SK-N-SH (cell line): Measurements from ENCODE around the gene PPM1L. TPM values are rescaled to one million over a fixed set of nuclear protein-coding genes. Genes with fewer than 3 reads are reported as not detected.

Experiments
- CTCF ChIA-PET: fragments of 300-600, 350-600 bp; formaldehyde crosslinking; extraction: SDS; loops from one replicate; lab custom pipeline; 2021; lab: Yijun Ruan, JAX
- POLR2A ChIA-PET: fragments of 350-600 bp; sonication (Branson Sonifier 250); formaldehyde crosslinking; extraction: SDS; loops from one replicate; lab custom pipeline; 2020; ENCODE audit warnings: antibody characterized with exemption, inconsistent platforms; lab: Yijun Ruan, JAX
- DNase-seq: peaks from one replicate; pipeline ENCODE4 v3.0.0; 2012
- H2AFZ ChIP-seq: fragments of 200-600 bp; sonication (generic); 2 replicates; pipeline ENCODE4 v1.8.1; 2016; ENCODE audit warnings: antibody characterized with exemption, mild to moderate bottlenecking, low read depth
- H3F3A ChIP-seq: fragments of 200-600 bp; sonication (generic); replicated peaks from 2 replicates; pipeline ENCODE3; 2016; ENCODE audit warnings: antibody characterized with exemption, mild to moderate bottlenecking; ENCODE audit not compliant: insufficient read depth
- H3K27ac ChIP-seq, 2 experiments: fragments of 200-500 bp in 1 of 2; fragments of 200-600 bp in 1 of 2; sonication (Bioruptor generic) in 1 of 2; sonication (generic), shearing (Covaris generic) in 1 of 2; 2 replicates each; pipeline versions ENCODE4 v1.5.1 to v1.6.1; 2014 to 2016; ENCODE audit warnings: low read depth in 2 of 2, inconsistent platforms in 1 of 2, low read length in 1 of 2, mild to moderate bottlenecking in 1 of 2, mixed read lengths in 1 of 2
- H3K27me3 ChIP-seq: fragments of 200-600 bp; sonication (generic), shearing (Covaris generic); 2 replicates; pipeline ENCODE4 v1.6.1; 2016; ENCODE audit warnings: mixed run types; ENCODE audit not compliant: insufficient read depth
- H3K36me3 ChIP-seq, 2 experiments: fragments of 200-500 bp in 1 of 2; fragments of 200-600 bp in 1 of 2; sonication (Bioruptor generic) in 1 of 2; sonication (generic) in 1 of 2; replicated peaks in 1 of 2; 2 replicates each; pipeline versions ENCODE3 to v1.5.1; 2014 to 2016; ENCODE audit warnings: low read length in 1 of 2, mild to moderate bottlenecking in 1 of 2; ENCODE audit not compliant: insufficient read depth in 2 of 2, control insufficient read depth in 1 of 2
- H3K4me1 ChIP-seq, 2 experiments: fragments of 200-500 bp in 1 of 2; fragments of 200-600 bp in 1 of 2; sonication (Bioruptor generic) in 1 of 2; sonication (generic), shearing (Covaris generic) in 1 of 2; 2 replicates each; pipeline versions ENCODE4 v1.5.1 to v1.6.1; 2014 to 2016; ENCODE audit warnings: low read depth in 1 of 2, low read length in 1 of 2, mixed run types in 1 of 2; ENCODE audit not compliant: insufficient read depth in 2 of 2, control insufficient read depth in 1 of 2
- H3K4me2 ChIP-seq: fragments of 200-600 bp; sonication (generic), shearing (Covaris generic); 2 replicates; pipeline ENCODE4 v1.6.1; 2017; ENCODE audit warnings: mixed run types
- H3K4me3 ChIP-seq, 2 experiments: fragments of 200-500 bp in 1 of 2; fragments of 200-600 bp in 1 of 2; sonication (Bioruptor generic) in 1 of 2; sonication (generic), shearing (Covaris generic) in 1 of 2; 2 replicates each; pipeline versions ENCODE4 v1.5.1 to v1.8.1; 2014 to 2016; ENCODE audit warnings: low read depth in 2 of 2, inconsistent platforms in 1 of 2, low read length in 1 of 2, mild to moderate bottlenecking in 1 of 2, mixed read lengths in 1 of 2, moderate library complexity in 1 of 2
- H3K79me2 ChIP-seq: fragments of 200-600 bp; sonication (generic); 2 replicates; pipeline ENCODE4 v1.8.1; 2017; ENCODE audit warnings: mild to moderate bottlenecking; ENCODE audit not compliant: insufficient read depth
- H3K9ac ChIP-seq: fragments of 200-600 bp; sonication (generic); 2 replicates; pipeline ENCODE4 v1.6.1; 2017; ENCODE audit warnings: mixed run types
- H3K9me2 ChIP-seq: fragments of 200-600 bp; sonication (generic); 2 replicates; pipeline ENCODE4 v1.6.1; 2017; ENCODE audit warnings: mixed run types
- H3K9me3 ChIP-seq: fragments of 200-600 bp; sonication (generic); 2 replicates; pipeline ENCODE4 v1.6.1; 2017; ENCODE audit warnings: mixed run types, mild to moderate bottlenecking, moderate library complexity
- H4K20me1 ChIP-seq: fragments of 200-600 bp; sonication (generic); 2 replicates; pipeline ENCODE4 v1.6.1; 2017; ENCODE audit warnings: mild to moderate bottlenecking, mixed run types; ENCODE audit not compliant: insufficient read depth
- CHD2 ChIP-seq: fragments of 150-350 bp; IDR thresholded peaks from 2 replicates; pipeline ENCODE4 v1.6.1; 2018; ENCODE audit warnings: low read length; ENCODE audit not compliant: partially characterized antibody
- EZH2phosphoT487 ChIP-seq: fragments of 200-600 bp; sonication (generic); IDR thresholded peaks from 2 replicates; pipeline ENCODE4 v1.6.1; 2017; ENCODE audit warnings: low read depth, mixed run types, mild to moderate bottlenecking, antibody characterized with exemption, moderate library complexity, borderline replicate concordance
- FOXJ3 ChIP-seq: sonication (generic); formaldehyde crosslinking; IDR thresholded peaks from 2 replicates; pipeline ENCODE4 v1.5.1; 2020; ENCODE audit warnings: mild to moderate bottlenecking, missing genetic modification reagents
- FOXM1 ChIP-seq: IDR thresholded peaks from 2 replicates; pipeline ENCODE4 v1.4.0; 2012; ENCODE audit warnings: low read depth, mild to moderate bottlenecking
- GABPA ChIP-seq: IDR thresholded peaks from 2 replicates; pipeline ENCODE4 v1.4.0; 2012; ENCODE audit warnings: low read depth, mild to moderate bottlenecking
- GATA2 ChIP-seq: sonication (generic); formaldehyde crosslinking; IDR thresholded peaks from 2 replicates; pipeline ENCODE4 v1.5.0; 2020; ENCODE audit warnings: mild to moderate bottlenecking, missing genetic modification reagents
- NRF1 ChIP-seq: IDR thresholded peaks from 2 replicates; pipeline ENCODE4 v1.6.1; 2012; ENCODE audit warnings: low read depth, mild to moderate bottlenecking, low read length
- RAD21 ChIP-seq: IDR thresholded peaks from 2 replicates; pipeline ENCODE4 v1.6.1; 2012; ENCODE audit warnings: mild to moderate bottlenecking, low read length
- RCOR1 ChIP-seq: fragments of 150-350 bp; IDR thresholded peaks from 2 replicates; pipeline ENCODE4 v1.6.1; 2017; ENCODE audit warnings: antibody characterized with exemption, low read length
- SIN3A ChIP-seq: IDR thresholded peaks from 2 replicates; pipeline ENCODE4 v1.6.1; 2012; ENCODE audit warnings: low read depth, mild to moderate bottlenecking, low read length, moderate library complexity, borderline replicate concordance
- YY1 ChIP-seq: IDR thresholded peaks from 2 replicates; pipeline ENCODE4 v1.4.0; 2012; ENCODE audit warnings: low read depth, mild to moderate bottlenecking
- WGBS: methylation state at CpG from one replicate; pipeline ENCODE4 v1.1.6; 2017; ENCODE audit warnings: low lambda C conversion rate; 5-methylcytosine and 5-hydroxymethylcytosine counted together
- polyA plus RNA-seq, 3 experiments: library from polyadenylated mRNA; depleted of rRNA; stranded (reverse); fragments of >200 nt; gene quantifications; 2 replicates each; pipeline ENCODE4 v1.2.3, GENCODE V29; 2012
- TF ChIP-seq, protein P1 (sequence below): fragments of 150-350 bp; IDR thresholded peaks from 2 replicates; pipeline ENCODE4 v1.6.1; 2016; ENCODE audit warnings: mild to moderate bottlenecking, low read depth, low read length
- TF ChIP-seq, protein P2 (sequence below): IDR thresholded peaks from 2 replicates; pipeline ENCODE4 v1.4.0; 2012; ENCODE audit warnings: low read depth, borderline replicate concordance
- TF ChIP-seq, protein P3 (sequence below): IDR thresholded peaks from 2 replicates; pipeline ENCODE4; 2012
- TF ChIP-seq, protein P4 (sequence below): IDR thresholded peaks from 2 replicates; pipeline ENCODE4 v1.4.0; 2012; ENCODE audit warnings: low read depth, borderline replicate concordance

The PPM1L gene
- polyA plus RNA-seq, 1 of the 3 experiments (the other 2 are of a cell fraction) = 0.16 TPM

DNA sequence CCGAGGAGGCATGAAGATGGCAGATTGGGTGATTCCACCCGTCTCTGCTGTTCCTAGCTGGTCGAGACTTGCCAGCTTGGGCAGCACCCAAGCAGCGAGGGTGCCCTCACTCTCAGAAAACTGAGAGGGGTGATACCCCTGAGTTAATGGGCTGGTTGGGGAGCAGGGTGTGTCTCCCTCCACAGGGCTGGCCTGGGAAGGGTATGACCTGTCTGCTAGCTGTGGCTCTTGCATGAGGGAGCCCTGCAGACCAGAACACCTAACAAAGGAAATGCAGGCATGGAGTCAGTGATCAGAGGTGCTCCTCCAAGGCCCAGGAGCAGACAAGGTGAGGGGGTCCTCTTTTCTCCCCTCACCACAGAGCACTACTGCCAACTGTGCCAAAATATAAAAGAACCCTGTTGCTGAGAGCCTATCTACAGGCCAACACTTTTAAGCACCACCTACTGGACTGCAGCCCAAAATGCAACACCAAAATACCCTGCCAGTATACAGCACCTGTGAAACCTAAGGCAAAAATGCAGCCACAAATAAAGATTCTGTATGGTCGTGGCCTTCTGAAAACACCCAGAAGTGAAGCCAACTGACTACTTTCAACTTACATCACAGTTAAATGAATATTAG, 35.8 kb upstream of the PPM1L start:
- H3K27me3 ChIP-seq = no peaks in the 10 kb centered on the region
- no peaks in the 10 kb centered on the region for H3K4me1 ChIP-seq
- no peaks in the 10 kb centered on the region for H4K20me1 ChIP-seq
- no peaks in the 10 kb centered on the region for H3K79me2 ChIP-seq
- no peaks in the 10 kb centered on the region for H3K9me3 ChIP-seq
- POLR2A ChIA-PET = no interaction called here
- no peaks in the 10 kb centered on the region for H3F3A ChIP-seq
- CTCF ChIA-PET = interaction anchor here (1.0 kb wide), 1 partner anchor 14 kb away, joined by 3 read pairs; no protein-coding TSS in a partner anchor
- no peaks in the 10 kb centered on the region for H3K9me2 ChIP-seq
- no peaks in the 10 kb centered on the region for H3K36me3 ChIP-seq
- no peak overlapping the region for H3K27ac ChIP-seq
- H3K4me3 ChIP-seq = no peak overlapping the region
- WGBS = 24% methylated on average over 5 of the region's 5 CpGs
- no peak overlapping the region for H2AFZ ChIP-seq
- TF ChIP-seq NRF1 = no peak
- TF ChIP-seq, protein P1, sequence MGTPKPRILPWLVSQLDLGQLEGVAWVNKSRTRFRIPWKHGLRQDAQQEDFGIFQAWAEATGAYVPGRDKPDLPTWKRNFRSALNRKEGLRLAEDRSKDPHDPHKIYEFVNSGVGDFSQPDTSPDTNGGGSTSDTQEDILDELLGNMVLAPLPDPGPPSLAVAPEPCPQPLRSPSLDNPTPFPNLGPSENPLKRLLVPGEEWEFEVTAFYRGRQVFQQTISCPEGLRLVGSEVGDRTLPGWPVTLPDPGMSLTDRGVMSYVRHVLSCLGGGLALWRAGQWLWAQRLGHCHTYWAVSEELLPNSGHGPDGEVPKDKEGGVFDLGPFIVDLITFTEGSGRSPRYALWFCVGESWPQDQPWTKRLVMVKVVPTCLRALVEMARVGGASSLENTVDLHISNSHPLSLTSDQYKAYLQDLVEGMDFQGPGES = no peak
- no peak overlapping the region for H3K9ac ChIP-seq
- no peak for DNase-seq
- H3K4me2 ChIP-seq = no peak overlapping the region

DNA sequence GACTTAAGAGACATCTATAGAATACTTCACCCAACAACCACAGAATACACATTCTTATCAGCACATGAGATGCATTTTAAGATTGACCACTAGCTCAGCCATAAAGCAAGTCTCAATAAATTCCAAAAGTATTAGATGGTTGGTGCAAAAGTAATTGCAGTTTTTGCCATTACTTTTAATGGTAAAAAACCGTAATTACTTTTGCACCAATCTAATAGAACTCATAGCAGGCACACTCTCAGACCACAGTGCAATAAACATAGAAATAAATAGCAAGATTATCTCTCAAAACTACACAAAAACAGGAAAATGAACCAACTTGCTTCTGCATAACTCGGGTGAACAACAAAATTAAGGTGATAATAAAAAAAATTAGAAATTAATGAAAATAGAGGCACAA, 33.7 kb upstream of the PPM1L start:
- H3K4me3 ChIP-seq = no peak overlapping the region
- H3K79me2 ChIP-seq = no peaks in the 10 kb centered on the region
- WGBS = 19% methylated on average over 2 of the region's 2 CpGs
- TF ChIP-seq FOXM1 (no peak), EZH2phosphoT487 (no peak), SIN3A (no peak), RAD21 (no peak), RCOR1 (no peak), GABPA (no peak), GATA2 (CRISPR knock-in tag) (no peak), FOXJ3 (CRISPR knock-in tag) (no peak), CHD2 (no peak), YY1 (no peak)
- TF ChIP-seq, protein P2, sequence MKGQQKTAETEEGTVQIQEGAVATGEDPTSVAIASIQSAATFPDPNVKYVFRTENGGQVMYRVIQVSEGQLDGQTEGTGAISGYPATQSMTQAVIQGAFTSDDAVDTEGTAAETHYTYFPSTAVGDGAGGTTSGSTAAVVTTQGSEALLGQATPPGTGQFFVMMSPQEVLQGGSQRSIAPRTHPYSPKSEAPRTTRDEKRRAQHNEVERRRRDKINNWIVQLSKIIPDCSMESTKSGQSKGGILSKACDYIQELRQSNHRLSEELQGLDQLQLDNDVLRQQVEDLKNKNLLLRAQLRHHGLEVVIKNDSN = no peak
- TF ChIP-seq, protein P3, sequence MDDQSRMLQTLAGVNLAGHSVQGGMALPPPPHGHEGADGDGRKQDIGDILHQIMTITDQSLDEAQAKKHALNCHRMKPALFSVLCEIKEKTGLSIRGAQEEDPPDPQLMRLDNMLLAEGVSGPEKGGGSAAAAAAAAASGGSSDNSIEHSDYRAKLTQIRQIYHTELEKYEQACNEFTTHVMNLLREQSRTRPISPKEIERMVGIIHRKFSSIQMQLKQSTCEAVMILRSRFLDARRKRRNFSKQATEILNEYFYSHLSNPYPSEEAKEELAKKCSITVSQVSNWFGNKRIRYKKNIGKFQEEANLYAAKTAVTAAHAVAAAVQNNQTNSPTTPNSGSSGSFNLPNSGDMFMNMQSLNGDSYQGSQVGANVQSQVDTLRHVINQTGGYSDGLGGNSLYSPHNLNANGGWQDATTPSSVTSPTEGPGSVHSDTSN = no peak
- TF ChIP-seq, protein P4, sequence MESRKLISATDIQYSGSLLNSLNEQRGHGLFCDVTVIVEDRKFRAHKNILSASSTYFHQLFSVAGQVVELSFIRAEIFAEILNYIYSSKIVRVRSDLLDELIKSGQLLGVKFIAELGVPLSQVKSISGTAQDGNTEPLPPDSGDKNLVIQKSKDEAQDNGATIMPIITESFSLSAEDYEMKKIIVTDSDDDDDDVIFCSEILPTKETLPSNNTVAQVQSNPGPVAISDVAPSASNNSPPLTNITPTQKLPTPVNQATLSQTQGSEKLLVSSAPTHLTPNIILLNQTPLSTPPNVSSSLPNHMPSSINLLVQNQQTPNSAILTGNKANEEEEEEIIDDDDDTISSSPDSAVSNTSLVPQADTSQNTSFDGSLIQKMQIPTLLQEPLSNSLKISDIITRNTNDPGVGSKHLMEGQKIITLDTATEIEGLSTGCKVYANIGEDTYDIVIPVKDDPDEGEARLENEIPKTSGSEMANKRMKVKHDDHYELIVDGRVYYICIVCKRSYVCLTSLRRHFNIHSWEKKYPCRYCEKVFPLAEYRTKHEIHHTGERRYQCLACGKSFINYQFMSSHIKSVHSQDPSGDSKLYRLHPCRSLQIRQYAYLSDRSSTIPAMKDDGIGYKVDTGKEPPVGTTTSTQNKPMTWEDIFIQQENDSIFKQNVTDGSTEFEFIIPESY = no peak
- H3K9me3 ChIP-seq = no peaks in the 10 kb centered on the region
- H3K36me3 ChIP-seq = no peaks in the 10 kb centered on the region
- no peak overlapping the region for H3K27ac ChIP-seq
- no peaks in the 10 kb centered on the region for H4K20me1 ChIP-seq
- H2AFZ ChIP-seq = no peak overlapping the region
- ChIA-PET CTCF (no interaction called here), POLR2A (no interaction called here)
- no peak overlapping the region for H3K4me2 ChIP-seq
- no peak for DNase-seq
- no peaks in the 10 kb centered on the region for H3K27me3 ChIP-seq
- no peaks in the 10 kb centered on the region for H3F3A ChIP-seq
- H3K9me2 ChIP-seq = no peaks in the 10 kb centered on the region
- H3K9ac ChIP-seq = no peak overlapping the region
- no peaks in the 10 kb centered on the region for H3K4me1 ChIP-seq
